Heart right ventricle (tissue), 16 donors: ENCODE results near the gene PRPF38A. TPM values are rescaled to one million over a fixed set of nuclear protein-coding genes. Genes with fewer than 3 reads are reported as not detected.

Source experiments
- ATAC-seq, 8 donors: fragments of 200-7000 bp; cut with Tn5 transposase; one replicate each; pipeline ENCODE4 v1.9.1; 2020; ENCODE audit warnings: mild to moderate bottlenecking in 8 of 8, moderate library complexity in 8 of 8, moderate number of reproducible peaks in 1 of 8
- DNase-seq, 2 donors: peaks; one replicate each; pipeline ENCODE4 v3.0.0-alpha.2; 2020
- H3K27ac ChIP-seq, 10 donors: fragments of 200-600 bp; sonication (generic) in 2 of 10; one replicate each; pipeline versions ENCODE4 v1.5.0 to v1.8.0; 2020 to 2022; ENCODE audit warnings: mild to moderate bottlenecking in 3 of 10
- H3K27me3 ChIP-seq, 7 donors: fragments of 200-600 bp; one replicate each; pipeline ENCODE4 v1.8.0; 2021 to 2022; ENCODE audit warnings: mild to moderate bottlenecking in 2 of 7
- H3K36me3 ChIP-seq, 9 donors: fragments of 200-600 bp; sonication (generic) in 1 of 9; one replicate each; pipeline versions ENCODE4 v1.5.0 to v1.8.0; 2020 to 2022; ENCODE audit warnings: mild to moderate bottlenecking in 2 of 9
- H3K4me1 ChIP-seq, 9 donors: fragments of 200-600 bp; sonication (generic) in 1 of 9; one replicate each; pipeline versions ENCODE4 v1.5.0 to v1.8.0; 2020 to 2022; ENCODE audit warnings: mild to moderate bottlenecking in 4 of 9
- H3K4me3 ChIP-seq, 10 donors: fragments of 200-600 bp; sonication (generic) in 2 of 10; one replicate each; pipeline versions ENCODE4 v1.5.0 to v1.8.0; 2020 to 2022; ENCODE audit warnings: mild to moderate bottlenecking in 7 of 10, moderate library complexity in 2 of 10
- H3K9me3 ChIP-seq, 11 donors: fragments of 200-600 bp in 10 of 11; sonication (generic) in 2 of 11; one replicate each; pipeline versions ENCODE4 v1.5.0 to v1.8.0; 2013 to 2022; ENCODE audit warnings: mild to moderate bottlenecking in 2 of 11, control low read depth in 1 of 11, moderate library complexity in 1 of 11
- WGBS, 2 donors: extraction: QIAGEN DNeasy Blood & Tissue Kit; methylation state at CpG; one replicate each; pipeline ENCODE4 v1.1.7; 2013; ENCODE audit warnings: inconsistent platforms in 1 of 2; 5-methylcytosine and 5-hydroxymethylcytosine counted together
- intact Hi-C, 10 donors: fragments of 100-400 bp; cut with DNase I; formaldehyde crosslinking; loops; one replicate each; pipeline versions ENCODE4 v1.11.1 to v1.14.2; 2022
- polyA plus RNA-seq, 2 donors: library from polyadenylated mRNA; stranded (reverse); fragments of 200-250 nt; gene quantifications; one replicate each; pipeline ENCODE4 v1.2.3, GENCODE V29; 2013
- total RNA-seq, 10 donors: library from RNA; stranded (reverse); fragmentation: NEBNext Ultra II Directional in 3 of 10; extraction: Animal tissue kit (Norgen Biotek cat#: 25700) in 3 of 10; gene quantifications; one replicate each; pipeline versions ENCODE4 v1.2.1 to v1.2.4, GENCODE V29; 2021 to 2023
- TF ChIP-seq, protein P1 (sequence below), 9 donors: fragments of 200-600 bp; sonication (generic) in 2 of 9; IDR thresholded peaks; one replicate each; pipeline versions ENCODE4 v1.5.0 to v1.8.0; 2021 to 2022; ENCODE audit warnings: antibody characterized with exemption in 9 of 9, mild to moderate bottlenecking in 5 of 9, moderate library complexity in 1 of 9
- donor health status: Arrhythmogenic right ventricular cardiomyopathy.
- donor health status: ischemic (EF 13 %, LVEDD 7.1; RV severe dilation, severe dysfunction).
- donor health status: healthy with polysubstance abuse.
- donor health status: DM: no; HTN: yes; CAD: no.
- donor health status: DM: no; HTN: no; CAD: no.
- donor health status: ischemic (EF 25% LVEDD 6.9; RV normal size, moderate dysfunction).
- donor health status: ischemic (EF 25% LVEDD 5.7; RV mildly dilated, moderate dysfunction).
- donor health status: healthy.
- donor health status: DM: yes; HTN: yes; CAD: no.
- donor health status: Ischemic cardiomyopathy.
- donor health status: ischemic (EF 35%, LVEDD 5.7; RV mildly dilated, moderate dysfunction).
- donor health status: nonischemic (EF 11% LVEDD 7.7; RV severe dilation, severe dysfunction).
- donor health status: DM: yes; HTN: yes; CAD: no.
- donor health status: PGD.
- donor health status: ischemic (EF 29% LVEDD 5.4; RV normal size, mild dysfunction).
- donor health status: nonischemic (EF 23%, LVEDD 6.1; RV moderate dilation, normal function).

PRPF38A gene
- total and polyA plus RNA-seq, 12 donors, result 6.4 to 20.8 (median 18.1) TPM

DNA sequence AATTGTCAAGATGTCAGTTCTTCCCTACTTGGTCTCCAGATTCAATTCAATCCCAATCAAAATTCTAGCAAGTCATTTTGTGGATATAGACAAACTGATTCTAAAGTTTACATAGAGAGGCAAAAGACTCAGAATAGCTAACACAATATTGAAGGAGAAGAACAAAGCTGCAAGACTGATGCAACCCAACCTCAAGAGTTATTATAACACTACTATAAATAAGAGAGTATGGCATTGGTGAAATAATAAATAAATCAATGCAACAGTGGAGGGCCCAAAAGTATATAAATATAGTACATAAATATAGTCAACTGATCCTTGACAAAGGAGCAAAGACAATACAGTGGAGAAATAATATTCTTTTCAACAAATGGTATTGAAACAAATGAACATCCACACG, 49.7 kb downstream of the PRPF38A start:
- 95 to 99% methylated on average over 1 of the region's 1 CpG for WGBS, 2 donors
- intact Hi-C loops, result no loop called here
- Histone ChIP-seq H3K4me3 (no peak overlapping the region), H3K27ac (no peak overlapping the region), H3K36me3 (peaks cover 0 to 78% (median 3%) of the 10 kb centered on the region in 9 donors), H3K9me3 (no peaks in the 10 kb centered on the region), H3K4me1 (no peaks in the 10 kb centered on the region), H3K27me3 (no peaks in the 10 kb centered on the region)
- ATAC-seq (no peak), DNase-seq (no peak)
- TF ChIP-seq, protein P1, sequence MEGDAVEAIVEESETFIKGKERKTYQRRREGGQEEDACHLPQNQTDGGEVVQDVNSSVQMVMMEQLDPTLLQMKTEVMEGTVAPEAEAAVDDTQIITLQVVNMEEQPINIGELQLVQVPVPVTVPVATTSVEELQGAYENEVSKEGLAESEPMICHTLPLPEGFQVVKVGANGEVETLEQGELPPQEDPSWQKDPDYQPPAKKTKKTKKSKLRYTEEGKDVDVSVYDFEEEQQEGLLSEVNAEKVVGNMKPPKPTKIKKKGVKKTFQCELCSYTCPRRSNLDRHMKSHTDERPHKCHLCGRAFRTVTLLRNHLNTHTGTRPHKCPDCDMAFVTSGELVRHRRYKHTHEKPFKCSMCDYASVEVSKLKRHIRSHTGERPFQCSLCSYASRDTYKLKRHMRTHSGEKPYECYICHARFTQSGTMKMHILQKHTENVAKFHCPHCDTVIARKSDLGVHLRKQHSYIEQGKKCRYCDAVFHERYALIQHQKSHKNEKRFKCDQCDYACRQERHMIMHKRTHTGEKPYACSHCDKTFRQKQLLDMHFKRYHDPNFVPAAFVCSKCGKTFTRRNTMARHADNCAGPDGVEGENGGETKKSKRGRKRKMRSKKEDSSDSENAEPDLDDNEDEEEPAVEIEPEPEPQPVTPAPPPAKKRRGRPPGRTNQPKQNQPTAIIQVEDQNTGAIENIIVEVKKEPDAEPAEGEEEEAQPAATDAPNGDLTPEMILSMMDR (IDR thresholded peaks at IDR 0.05), result no peak

DNA sequence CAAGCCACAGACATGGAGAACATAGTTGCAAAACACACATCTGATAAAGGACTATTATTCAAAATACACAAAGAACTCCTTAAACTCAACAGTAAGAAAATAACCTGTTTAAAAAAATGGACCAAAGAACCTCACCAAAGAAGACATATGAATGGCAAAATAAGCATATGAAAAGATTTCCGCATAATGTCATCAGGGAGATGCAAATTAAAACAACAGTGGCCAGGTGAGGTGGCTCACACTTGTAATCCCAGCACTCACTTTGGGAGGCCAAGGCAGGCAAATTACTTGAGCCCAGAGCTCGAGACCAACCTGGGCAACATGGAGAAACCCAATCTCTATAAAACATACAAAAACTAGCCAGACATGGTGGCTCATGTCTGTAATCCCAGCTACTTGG, 50.4 kb downstream of the PRPF38A start:
- Histone ChIP-seq H3K27me3 (no peaks in the 10 kb centered on the region), H3K36me3 (peaks cover 0 to 85% (median 3%) of the 10 kb centered on the region in 9 donors), H3K27ac (no peak overlapping the region), H3K4me3 (no peak overlapping the region), H3K4me1 (no peaks in the 10 kb centered on the region), H3K9me3 (no peaks in the 10 kb centered on the region)
- 91 to 99% methylated on average over 2 of the region's 2 CpGs for WGBS, 2 donors
- TF ChIP-seq, protein P1 (IDR thresholded peaks at IDR 0.05), result no peak
- DNase-seq, result no peak
- intact Hi-C loops, result no loop called here
- ATAC-seq, result no peak

DNA sequence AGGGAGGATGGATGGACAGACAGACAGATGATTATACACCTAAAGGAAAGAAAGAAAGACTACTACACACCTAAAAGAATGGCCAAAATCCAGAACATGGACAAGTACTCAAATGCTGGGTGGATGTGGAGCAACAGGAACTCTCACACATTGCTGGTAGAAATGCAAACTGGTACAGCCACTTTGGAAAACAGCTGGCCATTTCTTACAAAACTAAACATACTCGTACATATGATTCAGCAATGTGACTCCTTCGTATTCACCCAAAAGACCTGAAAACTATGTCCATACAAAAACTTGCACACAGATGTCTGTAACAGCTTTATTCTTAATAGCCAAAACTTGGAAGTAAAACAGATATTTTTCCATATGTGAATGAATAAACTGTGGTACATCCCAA, 51.3 kb downstream of the PRPF38A start:
- H3K4me1 ChIP-seq, result no peaks in the 10 kb centered on the region
- H3K36me3 ChIP-seq, result peaks cover 0 to 87% (median 3%) of the 10 kb centered on the region in 9 donors
- no peak overlapping the region for H3K4me3 ChIP-seq
- no peaks in the 10 kb centered on the region for H3K9me3 ChIP-seq
- H3K27me3 ChIP-seq, result no peaks in the 10 kb centered on the region
- intact Hi-C loops, result no loop called here
- WGBS, 2 donors, result 94 to 99% methylated on average over 2 of the region's 2 CpGs
- ATAC-seq (no peak), DNase-seq (no peak)
- TF ChIP-seq, protein P1 (IDR thresholded peaks at IDR 0.05), result no peak
- H3K27ac ChIP-seq, result no peak overlapping the region

DNA sequence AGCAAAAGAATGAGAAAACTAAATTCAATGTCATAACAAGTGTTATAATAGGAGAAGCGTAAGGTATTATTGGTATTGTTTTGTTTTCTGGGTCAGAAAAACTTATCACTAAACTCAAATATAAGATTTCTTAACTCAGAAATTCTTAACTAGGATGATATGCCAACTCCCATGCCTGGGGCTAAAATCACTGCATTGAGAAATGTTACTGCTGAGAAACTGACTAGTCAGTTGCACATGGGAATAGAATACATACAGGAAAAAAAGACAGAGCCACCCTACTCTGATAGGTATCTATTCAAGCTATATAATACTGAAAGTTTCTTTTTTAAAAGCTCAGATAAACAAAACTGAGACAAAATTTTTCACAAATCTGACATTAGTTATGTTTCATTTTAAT, 56.3 kb downstream of the PRPF38A start:
- H3K4me1 ChIP-seq, result no peaks in the 10 kb centered on the region
- ATAC-seq (no peak), DNase-seq (no peak)
- intact Hi-C loops, result no loop called here
- TF ChIP-seq, protein P1 (IDR thresholded peaks at IDR 0.05), result no peak
- H3K4me3 ChIP-seq, result no peak overlapping the region
- H3K27ac ChIP-seq, result no peak overlapping the region
- WGBS, 2 donors, result 97 to 100% methylated on average over 1 of the region's 1 CpG
- peaks cover 0 to 88% (median 0%) of the 10 kb centered on the region in 9 donors for H3K36me3 ChIP-seq
- H3K9me3 ChIP-seq, result no peaks in the 10 kb centered on the region
- no peaks in the 10 kb centered on the region for H3K27me3 ChIP-seq
